Uterus (tissue), 2 donors: ENCODE results near the gene AKR1D1.

ENCODE experiments used
- POLR2A ChIP-seq, 2 donors: fragments of 450-650 bp; IDR thresholded peaks; one replicate each; pipeline ENCODE4 v1.6.1; 2016; ENCODE audit warnings: antibody characterized with exemption in 2 of 2, mild to moderate bottlenecking in 1 of 2, moderate library complexity in 1 of 2
- TF ChIP-seq, protein P1 (sequence below), 4 experiments: fragments of 200-600 bp in 2 of 4; fragments of 450-650 bp in 2 of 4; sonication (generic) in 2 of 4; IDR thresholded peaks; one replicate each; pipeline ENCODE4 v1.5.1; 2016 to 2019; ENCODE audit warnings: antibody characterized with exemption in 4 of 4, mild to moderate bottlenecking in 2 of 4, moderate library complexity in 1 of 4

DNA sequence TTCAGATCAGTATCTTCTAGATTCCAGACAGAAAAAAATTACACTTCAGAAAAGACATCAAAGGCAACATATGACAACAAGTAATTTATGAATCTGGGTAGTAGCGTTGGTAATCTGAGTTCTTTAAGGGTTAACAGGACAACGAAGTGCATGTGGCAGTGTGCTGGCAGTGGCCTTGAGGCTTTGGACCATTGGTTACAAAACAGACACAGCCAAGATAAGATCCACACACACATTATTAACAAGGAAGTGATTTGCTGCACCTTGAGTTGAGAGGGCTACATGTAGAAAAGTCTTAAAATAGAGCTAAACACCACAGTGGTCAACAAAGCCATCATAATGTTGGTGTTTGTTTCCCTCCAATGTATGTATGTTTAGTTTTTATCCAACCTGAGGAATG, 40.6 kb downstream of the AKR1D1 start:
- TF ChIP-seq, protein P1, sequence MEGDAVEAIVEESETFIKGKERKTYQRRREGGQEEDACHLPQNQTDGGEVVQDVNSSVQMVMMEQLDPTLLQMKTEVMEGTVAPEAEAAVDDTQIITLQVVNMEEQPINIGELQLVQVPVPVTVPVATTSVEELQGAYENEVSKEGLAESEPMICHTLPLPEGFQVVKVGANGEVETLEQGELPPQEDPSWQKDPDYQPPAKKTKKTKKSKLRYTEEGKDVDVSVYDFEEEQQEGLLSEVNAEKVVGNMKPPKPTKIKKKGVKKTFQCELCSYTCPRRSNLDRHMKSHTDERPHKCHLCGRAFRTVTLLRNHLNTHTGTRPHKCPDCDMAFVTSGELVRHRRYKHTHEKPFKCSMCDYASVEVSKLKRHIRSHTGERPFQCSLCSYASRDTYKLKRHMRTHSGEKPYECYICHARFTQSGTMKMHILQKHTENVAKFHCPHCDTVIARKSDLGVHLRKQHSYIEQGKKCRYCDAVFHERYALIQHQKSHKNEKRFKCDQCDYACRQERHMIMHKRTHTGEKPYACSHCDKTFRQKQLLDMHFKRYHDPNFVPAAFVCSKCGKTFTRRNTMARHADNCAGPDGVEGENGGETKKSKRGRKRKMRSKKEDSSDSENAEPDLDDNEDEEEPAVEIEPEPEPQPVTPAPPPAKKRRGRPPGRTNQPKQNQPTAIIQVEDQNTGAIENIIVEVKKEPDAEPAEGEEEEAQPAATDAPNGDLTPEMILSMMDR (IDR thresholded peaks at IDR 0.05), result no peak
- TF ChIP-seq POLR2A (IDR thresholded peaks at IDR 0.05), result no peak
